Breast epithelium (tissue), 3 donors: ENCODE results near the gene MAPKAPK3.

Source experiments
- POLR2AphosphoS5 ChIP-seq, 3 donors: sonication (generic); formaldehyde crosslinking; IDR thresholded peaks; one replicate each; pipeline ENCODE4 v1.6.1; 2017; ENCODE audit warnings: antibody characterized with exemption in 3 of 3
- TF ChIP-seq, protein P1 (sequence below), 3 donors: fragments of 450-650 bp; IDR thresholded peaks; one replicate each; pipeline ENCODE4 v1.5.1; 2016 to 2017; ENCODE audit warnings: antibody characterized with exemption in 3 of 3, mild to moderate bottlenecking in 3 of 3, moderate library complexity in 3 of 3

DNA sequence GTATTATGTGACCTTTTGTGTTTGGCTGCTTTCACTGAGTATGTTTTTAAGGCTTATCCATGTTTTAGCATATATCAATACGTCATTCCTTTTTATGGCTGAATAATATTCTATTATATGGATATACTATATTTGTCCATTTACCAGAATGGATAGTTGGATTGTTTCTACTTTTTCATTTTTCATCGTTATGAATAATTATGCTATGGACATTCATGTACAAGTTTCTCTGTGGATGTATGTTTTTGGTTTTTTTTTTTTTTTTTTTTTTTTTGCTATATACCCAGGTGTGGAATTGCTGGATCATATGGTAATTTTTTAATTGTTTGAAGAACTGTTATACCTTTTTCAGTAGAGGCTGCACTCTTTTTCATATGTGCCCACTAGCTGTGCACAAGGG, 81.3 kb downstream of the MAPKAPK3 start:
- TF ChIP-seq, protein P1, sequence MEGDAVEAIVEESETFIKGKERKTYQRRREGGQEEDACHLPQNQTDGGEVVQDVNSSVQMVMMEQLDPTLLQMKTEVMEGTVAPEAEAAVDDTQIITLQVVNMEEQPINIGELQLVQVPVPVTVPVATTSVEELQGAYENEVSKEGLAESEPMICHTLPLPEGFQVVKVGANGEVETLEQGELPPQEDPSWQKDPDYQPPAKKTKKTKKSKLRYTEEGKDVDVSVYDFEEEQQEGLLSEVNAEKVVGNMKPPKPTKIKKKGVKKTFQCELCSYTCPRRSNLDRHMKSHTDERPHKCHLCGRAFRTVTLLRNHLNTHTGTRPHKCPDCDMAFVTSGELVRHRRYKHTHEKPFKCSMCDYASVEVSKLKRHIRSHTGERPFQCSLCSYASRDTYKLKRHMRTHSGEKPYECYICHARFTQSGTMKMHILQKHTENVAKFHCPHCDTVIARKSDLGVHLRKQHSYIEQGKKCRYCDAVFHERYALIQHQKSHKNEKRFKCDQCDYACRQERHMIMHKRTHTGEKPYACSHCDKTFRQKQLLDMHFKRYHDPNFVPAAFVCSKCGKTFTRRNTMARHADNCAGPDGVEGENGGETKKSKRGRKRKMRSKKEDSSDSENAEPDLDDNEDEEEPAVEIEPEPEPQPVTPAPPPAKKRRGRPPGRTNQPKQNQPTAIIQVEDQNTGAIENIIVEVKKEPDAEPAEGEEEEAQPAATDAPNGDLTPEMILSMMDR (IDR thresholded peaks at IDR 0.05) = no peak
- no peak for TF ChIP-seq POLR2AphosphoS5 (IDR thresholded peaks at IDR 0.05)
